Skin of body (tissue), 2 donors: ENCODE results near the gene MAZ. TPM values are rescaled to one million over a fixed set of nuclear protein-coding genes. Genes with fewer than 3 reads are reported as not detected.
"Not testable (repeated sequence)": the region's sequence is repeated elsewhere in the genome, so short reads cannot be mapped to it uniquely, and the experiment has no call there.

Experiments
- DNase-seq: peaks from one replicate; lab custom pipeline; 2025; lab: John Stamatoyannopoulos, UW
- total RNA-seq: library from RNA; depleted of rRNA; stranded (reverse); fragments of >200 nt; gene quantifications from one replicate; pipeline ENCODE4 v1.2.3, GENCODE V29; 2014

The MAZ gene
- total RNA-seq, 1 donor from 2014 or later: 93.1 TPM

DNA sequence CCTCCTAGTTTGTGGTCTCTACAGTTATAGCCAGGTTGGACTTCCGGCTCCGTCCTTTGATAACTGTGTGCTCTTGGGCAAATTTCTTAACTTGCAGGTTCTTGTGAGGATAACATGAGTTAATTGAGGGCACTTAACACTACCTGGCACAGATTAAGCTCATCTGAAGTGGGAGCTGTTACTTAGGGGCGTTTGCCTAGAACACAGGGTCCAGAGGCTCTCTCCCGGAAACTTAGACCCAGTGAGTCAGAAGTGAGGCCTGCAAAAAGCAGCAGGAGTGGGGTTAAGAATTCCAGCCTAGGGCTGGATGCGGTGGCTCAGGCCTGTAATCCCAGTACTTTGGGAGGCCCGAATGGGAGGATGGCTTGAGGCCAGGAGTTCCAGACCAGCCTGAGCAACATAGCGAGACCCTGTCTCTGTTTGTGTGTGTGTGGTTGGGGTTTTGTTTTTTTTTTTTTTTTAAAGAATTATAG is 15.3 kb downstream of the MAZ start:
- DNase-seq: no peak

GRCh38 chr16:29824589-29825144 is 18.3 kb downstream of the MAZ start:
- no peak for DNase-seq

DNA sequence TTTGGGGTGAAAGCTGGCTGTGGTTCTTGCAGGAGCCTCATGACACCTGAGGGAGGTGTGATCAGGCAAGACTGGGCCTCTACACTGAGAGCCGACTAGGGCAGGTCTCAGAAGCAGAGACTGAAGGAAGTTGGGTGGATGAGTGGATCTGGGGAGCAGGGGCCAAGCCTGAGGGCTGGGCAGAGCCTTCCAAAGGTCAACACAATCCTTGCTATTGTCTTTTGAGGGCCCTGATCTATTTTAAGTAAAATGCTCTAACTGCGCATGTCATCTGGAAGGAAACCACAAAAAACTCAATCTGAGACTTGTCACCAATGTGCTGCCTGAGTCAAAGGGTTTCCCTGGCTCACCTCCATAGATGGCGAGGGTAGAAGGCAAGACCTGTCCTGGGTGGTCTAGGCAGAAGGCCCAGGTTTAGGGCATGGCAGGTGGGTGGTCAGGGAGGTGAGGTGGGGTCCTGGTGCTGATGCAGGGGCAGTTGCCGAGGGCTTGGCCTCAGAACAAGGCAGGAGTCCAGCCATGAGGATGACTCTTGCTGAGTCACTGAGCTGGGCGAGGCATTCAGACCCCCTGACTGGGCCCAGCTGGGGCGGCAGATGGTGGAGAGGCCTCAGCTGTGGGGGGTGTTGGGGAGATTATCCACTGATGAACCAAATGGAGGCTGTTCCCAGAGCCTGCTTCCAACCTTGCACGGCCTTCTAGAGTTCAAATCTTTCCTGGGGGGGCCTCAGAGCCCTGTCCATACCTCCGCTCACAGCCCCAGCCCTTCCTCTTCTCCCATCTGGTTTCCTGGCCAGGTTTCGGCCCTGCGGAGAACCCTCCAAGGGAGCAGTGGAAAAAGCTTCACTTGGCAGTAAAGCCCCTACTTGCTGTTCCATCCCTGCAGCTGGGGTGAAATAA is 19.1 kb downstream of the MAZ start:
- DNase-seq: no peak

GRCh38 chr16:29826342-29826695 is 20.0 kb downstream of the MAZ start:
- DNase-seq: no peak

DNA sequence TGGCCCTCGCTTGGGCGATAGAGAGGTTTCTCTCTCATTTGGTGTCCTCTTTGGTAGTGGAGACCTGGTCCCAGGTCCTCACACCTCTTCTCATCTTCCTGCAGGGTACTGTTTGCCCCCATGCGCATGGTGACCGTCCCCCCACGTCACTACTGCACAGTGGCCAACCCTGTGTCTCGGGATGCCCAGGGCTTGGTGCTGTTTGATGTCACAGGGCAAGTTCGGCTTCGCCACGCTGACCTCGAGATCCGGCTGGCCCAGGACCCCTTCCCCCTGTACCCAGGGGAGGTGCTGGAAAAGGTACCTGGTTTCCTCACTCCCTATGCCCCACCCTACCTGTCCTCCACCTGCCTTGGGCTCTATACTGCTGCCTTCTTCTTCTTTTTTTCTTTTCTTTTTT is 24.4 kb downstream of the MAZ start:
- DNase-seq: no peak

DNA sequence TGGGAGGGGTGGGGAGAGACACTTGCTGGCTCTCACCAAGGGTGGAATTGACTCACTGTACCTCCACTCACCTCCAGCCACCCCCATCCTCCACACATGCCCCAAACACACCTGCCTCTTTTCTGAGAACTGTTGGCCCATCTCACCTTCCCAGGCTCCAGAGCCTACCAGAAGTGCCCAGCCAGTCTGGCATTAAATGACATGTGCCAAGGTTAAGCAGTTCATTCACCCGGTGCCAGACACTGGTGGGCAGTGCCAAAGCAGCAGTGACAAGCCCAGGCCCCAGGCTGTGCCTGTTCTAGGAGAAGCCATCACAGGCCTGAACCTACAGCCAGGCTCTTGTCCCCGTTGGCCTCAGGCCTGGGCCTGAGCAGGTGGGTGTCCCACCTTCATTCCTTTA is 25.2 kb downstream of the MAZ start:
- DNase-seq: no peak

GRCh38 chr16:29833219-29833618 is 26.9 kb downstream of the MAZ start:
- DNase-seq: not testable (repeated sequence)

DNA sequence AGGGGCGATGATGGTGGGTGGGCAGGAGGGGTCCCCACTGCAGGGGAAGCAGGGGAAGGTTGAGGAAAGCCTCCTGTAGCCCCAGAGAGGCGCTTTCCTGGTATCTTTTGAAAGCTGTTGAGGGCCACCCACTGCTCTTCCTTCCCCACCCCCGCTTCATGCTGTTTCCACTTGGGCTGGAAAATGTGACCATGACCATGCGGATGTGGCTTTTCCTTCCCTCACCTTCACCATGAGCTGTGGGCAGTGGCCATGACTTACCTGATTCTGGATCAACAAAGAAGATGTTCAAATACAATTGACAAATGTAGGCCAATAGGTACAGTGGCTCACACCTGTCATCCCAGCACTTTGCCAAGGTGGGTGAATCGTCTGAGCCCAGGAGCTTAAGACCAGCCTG is 27.8 kb downstream of the MAZ start:
- no peak for DNase-seq

- no peak for DNase-seq
These were observed 29.6 kb downstream of the MAZ start for GRCh38 chr16:29835926-29836325.

DNA sequence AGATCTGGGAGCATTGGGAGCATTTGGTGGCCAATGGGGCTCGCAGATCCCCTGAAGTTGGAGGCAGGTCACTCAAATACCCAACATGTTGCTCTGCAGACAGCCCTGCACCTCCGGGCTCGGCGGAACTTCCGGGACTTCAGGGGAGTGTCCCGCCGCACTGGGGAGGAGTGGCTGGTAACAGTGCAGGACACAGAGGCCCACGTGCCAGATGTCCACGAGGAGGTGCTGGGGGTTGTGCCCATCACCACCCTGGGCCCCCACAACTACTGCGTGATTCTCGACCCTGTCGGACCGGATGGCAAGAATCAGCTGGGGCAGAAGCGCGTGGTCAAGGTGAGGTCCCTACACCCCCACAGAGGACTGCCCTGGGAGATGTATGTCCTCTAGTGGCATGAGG is 30.3 kb downstream of the MAZ start:
- no peak for DNase-seq

GRCh38 chr16:29837841-29838240 is 31.5 kb downstream of the MAZ start:
- DNase-seq: no peak

DNA sequence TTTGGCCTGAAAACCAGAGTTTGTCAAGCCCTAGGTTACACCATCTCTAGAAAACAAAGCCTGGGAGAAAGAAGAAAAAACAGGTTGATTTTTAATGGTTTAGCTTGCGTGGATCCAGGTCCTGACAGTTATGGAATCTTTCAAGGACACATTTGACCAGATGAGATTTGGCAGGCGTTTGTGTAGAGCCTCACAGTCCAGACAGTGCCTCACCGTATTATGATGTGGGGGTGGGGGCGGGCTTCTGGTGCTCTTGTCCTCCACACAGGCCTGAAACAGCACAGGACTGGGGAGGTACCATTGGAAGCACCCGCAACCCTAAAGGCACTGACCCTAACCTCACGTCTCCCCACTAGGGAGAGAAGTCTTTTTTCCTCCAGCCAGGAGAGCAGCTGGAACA is 33.5 kb downstream of the MAZ start:
- DNase-seq: no peak

DNA sequence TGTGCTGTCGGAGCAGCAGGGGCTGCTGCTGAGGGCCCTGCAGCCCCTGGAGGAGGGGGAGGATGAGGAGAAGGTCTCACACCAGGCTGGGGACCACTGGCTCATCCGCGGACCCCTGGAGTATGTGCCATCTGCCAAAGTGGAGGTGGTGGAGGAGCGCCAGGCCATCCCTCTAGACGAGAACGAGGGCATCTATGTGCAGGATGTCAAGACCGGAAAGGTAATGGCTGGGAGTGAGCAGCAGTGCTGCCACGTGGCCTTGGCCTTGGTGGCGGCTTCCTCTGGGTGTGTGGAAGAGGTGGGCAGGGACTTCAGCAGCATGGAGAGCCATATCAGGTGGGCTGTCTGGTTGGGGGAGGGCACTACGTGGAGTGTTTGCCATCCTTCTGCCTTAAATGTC is 33.9 kb downstream of the MAZ start:
- DNase-seq: no peak

DNA sequence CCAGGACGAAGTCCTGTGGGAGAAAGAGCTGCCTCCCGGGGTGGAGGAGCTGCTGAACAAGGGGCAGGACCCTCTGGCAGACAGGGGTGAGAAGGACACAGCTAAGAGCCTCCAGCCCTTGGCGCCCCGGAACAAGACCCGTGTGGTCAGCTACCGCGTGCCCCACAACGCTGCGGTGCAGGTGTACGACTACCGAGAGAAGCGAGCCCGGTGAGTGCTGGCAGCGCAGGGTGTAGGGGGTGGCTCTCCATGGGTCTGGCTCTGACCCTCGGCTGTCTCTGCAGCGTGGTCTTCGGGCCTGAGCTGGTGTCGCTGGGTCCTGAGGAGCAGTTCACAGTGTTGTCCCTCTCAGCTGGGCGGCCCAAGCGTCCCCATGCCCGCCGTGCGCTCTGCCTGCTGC is 35.3 kb downstream of the MAZ start:
- no peak for DNase-seq

DNA sequence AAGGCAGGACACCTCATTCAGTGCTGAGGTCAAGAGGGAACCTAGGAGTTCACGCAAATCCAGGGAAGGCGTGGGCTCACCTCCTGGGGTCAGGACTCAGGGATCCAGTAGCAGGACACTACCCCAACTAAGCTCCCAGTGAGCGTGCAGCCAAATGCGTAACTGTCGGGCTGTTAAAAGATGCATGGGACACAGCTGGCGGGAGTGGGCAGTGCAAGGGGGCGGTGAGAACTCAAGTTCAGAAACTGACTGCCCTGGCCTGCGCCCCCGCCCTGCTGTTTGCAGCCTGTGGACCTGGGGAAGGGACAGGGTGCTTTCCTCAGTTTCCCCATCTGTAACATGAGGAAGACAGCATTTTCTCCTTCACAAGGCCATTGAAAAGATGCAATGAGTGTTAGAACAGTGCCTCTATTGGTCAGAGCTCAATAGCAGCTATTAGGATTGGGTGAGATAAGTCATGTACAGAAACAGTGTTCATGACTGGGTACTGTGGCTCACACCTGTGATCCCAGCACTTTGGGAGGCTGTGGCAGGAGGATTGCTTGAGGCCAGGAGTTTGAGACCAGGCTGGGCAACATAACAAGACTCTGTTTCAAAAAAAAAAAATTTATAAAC is 36.5 kb downstream of the MAZ start:
- no peak for DNase-seq

- DNase-seq: no peak
These were observed 37.6 kb downstream of the MAZ start for GRCh38 chr16:29843931-29844330.

- DNase-seq: no peak
These were observed 38.4 kb downstream of the MAZ start for GRCh38 chr16:29844575-29845331.

- DNase-seq: no peak
These were observed 39.3 kb downstream of the MAZ start for GRCh38 chr16:29845656-29846055.

GRCh38 chr16:29848420-29849297 is 42.3 kb downstream of the MAZ start:
- no peak for DNase-seq

DNA sequence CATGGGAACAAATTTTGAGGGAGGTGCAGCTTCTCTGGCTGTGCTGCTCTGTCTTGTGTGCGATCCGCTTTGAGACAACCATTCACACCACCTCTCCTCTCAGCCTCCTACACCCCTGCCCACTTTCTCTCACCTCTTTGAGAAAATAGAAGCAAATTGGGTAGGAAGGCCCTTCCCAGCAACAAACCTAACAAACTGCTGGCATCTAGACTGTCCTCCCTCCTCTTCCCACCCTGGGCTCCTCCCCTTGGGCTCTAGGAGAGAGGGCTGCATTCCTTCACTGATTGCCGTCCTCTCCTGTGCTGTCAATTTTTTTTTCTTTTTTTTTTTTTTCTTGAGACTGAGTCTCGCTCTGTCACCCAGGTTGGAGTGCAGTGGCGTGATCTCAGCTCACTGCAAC is 43.2 kb downstream of the MAZ start:
- no peak for DNase-seq

DNA sequence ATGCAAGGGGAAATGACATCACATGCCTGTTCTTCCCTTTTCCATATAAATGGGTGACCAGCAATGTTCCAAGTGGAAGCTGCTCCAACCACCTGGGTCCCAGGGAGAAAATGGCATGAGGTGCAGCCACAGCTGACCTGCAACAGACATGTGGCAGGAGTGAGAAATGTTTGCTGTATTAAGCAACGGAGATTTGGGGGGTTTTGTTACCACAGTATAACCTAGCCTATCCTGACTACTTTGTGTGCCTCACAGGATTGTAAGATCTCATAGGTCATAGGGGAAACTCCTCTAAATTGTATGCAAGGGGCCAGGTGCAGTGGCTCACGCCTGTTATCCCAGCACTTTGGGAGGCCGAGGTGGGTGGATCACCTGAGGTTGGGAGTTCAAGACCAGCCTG is 44.7 kb downstream of the MAZ start:
- no peak for DNase-seq
